ENCODE results near the gene DARS1. TPM values are rescaled to one million over a fixed set of nuclear protein-coding genes. Genes with fewer than 3 reads are reported as not detected.

Gene DARS1
- total RNA-seq, 2 donors from 2014 or later, result 54.9 to 57.2 TPM

GRCh38 chr2:135905679-135906078 lies 79.7 kb downstream of the DARS1 start:
- Histone ChIP-seq H3K27me3 (replicated peaks; ENCODE audit: insufficient read depth) (no peaks in the 10 kb centered on the region), H3K9me3 (no peaks in the 10 kb centered on the region), H3K4me3 (no peak overlapping the region), H3K27ac (no peak overlapping the region), H3K36me3 (no peaks in the 10 kb centered on the region), H3K4me1 (replicated peaks) (no peaks in the 10 kb centered on the region)
- intact Hi-C loops (cut with DNase I), result no loop called here
- DNase-seq (ENCODE audit: low spot score), result no peak
- TF ChIP-seq, protein P1, sequence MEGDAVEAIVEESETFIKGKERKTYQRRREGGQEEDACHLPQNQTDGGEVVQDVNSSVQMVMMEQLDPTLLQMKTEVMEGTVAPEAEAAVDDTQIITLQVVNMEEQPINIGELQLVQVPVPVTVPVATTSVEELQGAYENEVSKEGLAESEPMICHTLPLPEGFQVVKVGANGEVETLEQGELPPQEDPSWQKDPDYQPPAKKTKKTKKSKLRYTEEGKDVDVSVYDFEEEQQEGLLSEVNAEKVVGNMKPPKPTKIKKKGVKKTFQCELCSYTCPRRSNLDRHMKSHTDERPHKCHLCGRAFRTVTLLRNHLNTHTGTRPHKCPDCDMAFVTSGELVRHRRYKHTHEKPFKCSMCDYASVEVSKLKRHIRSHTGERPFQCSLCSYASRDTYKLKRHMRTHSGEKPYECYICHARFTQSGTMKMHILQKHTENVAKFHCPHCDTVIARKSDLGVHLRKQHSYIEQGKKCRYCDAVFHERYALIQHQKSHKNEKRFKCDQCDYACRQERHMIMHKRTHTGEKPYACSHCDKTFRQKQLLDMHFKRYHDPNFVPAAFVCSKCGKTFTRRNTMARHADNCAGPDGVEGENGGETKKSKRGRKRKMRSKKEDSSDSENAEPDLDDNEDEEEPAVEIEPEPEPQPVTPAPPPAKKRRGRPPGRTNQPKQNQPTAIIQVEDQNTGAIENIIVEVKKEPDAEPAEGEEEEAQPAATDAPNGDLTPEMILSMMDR (IDR thresholded peaks at IDR 0.05), result no peak
- no peak for TF ChIP-seq POLR2AphosphoS5 (IDR thresholded peaks at IDR 0.05)
- TF ChIP-seq POLR2A (IDR thresholded peaks at IDR 0.05), result no peak

DNA sequence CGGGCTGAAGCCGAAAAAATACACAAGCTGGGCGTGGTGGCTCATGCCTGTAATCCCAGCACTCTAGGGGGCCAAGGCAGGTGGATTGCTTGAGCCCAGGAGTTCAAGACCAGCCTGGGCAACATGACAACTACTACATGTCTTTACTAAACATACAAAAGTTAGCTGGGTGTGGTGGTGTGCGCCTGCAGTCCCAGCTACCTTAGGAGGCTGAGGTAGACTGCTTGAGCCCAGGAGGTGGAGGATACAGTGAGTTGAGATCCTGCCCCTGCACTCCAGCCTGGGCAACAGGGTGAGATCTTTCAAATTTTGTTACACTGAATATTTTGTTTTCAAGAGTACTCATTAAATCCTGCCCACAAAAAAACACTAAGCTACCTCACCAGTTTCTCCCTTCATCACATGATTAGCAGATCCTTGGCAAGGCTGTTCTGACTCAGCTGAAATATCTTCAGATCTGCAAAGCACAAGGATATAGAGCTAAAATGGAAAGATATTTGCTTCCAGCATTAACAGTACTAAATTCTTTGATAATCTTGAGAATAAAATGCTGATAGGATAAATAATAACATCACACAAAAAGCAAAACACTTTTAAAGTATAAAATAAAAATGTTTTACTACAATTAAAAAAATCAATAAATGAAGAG lies 81.0 kb downstream of the DARS1 start:
- TF ChIP-seq POLR2A (IDR thresholded peaks at IDR 0.05) (no peak), POLR2AphosphoS5 (IDR thresholded peaks at IDR 0.05) (no peak)
- TF ChIP-seq, protein P1 (IDR thresholded peaks at IDR 0.05), result no peak
- Histone ChIP-seq H3K4me3 (no peak overlapping the region), H3K4me1 (replicated peaks) (no peaks in the 10 kb centered on the region), H3K27ac (no peak overlapping the region), H3K27me3 (replicated peaks; ENCODE audit: insufficient read depth) (no peaks in the 10 kb centered on the region), H3K9me3 (no peaks in the 10 kb centered on the region), H3K36me3 (no peaks in the 10 kb centered on the region)
- intact Hi-C loops (cut with DNase I), result no loop called here
- DNase-seq (ENCODE audit: low spot score), result no peak
- 92% methylated on average over 4 of the region's 4 CpGs for WGBS

DNA sequence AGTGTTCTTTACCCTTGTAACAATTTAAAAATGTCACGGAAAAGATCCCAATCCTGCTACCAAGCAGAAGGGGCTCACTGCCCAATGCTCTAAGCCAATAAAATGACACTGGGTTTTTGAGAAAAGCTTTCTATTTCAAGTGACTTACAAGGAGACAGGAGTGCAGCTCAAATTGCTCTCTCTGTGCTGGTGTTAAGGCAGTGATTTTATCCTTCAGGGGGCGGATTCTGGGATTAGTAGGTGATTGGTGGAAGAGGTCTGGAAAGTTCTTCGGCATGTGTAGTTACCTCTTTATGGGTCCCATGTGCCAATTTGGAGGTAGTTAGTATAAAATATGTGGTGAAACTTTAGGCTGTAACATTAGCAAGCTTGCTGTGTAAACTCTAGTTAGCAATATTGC lies 81.8 kb downstream of the DARS1 start:
- intact Hi-C loops (cut with DNase I), result no loop called here
- H3K36me3 ChIP-seq, result no peaks in the 10 kb centered on the region
- 67% methylated on average over 3 of the region's 3 CpGs for WGBS
- no peaks in the 10 kb centered on the region for H3K4me1 ChIP-seq (replicated peaks)
- no peaks in the 10 kb centered on the region for H3K27me3 ChIP-seq (replicated peaks; ENCODE audit: insufficient read depth)
- DNase-seq (ENCODE audit: low spot score), result no peak
- H3K4me3 ChIP-seq, result no peak overlapping the region
- no peak for TF ChIP-seq POLR2AphosphoS5 (IDR thresholded peaks at IDR 0.05)
- TF ChIP-seq, protein P1 (IDR thresholded peaks at IDR 0.05), result no peak
- TF ChIP-seq POLR2A (IDR thresholded peaks at IDR 0.05), result no peak
- no peaks in the 10 kb centered on the region for H3K9me3 ChIP-seq
- H3K27ac ChIP-seq, result no peak overlapping the region

DNA sequence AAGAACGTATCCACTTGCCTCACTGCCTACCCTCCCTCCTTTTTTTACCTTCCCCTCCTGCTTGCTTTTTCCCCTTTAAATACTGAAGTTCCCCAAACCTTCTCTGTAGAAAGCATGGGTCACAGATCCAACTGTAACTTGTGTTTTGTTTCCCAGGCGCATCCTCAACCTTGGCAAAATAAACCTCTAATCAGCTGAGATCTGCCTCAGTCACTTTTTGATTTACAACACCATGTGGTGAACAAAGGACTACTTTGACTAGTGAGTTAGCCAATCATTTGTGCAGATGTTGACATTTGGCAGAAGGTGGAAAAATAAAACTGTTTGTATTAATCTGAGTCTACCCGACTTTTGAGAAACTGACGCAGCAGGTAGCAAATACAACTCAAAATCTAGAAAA lies 85.9 kb downstream of the DARS1 start:
- TF ChIP-seq POLR2AphosphoS5 (IDR thresholded peaks at IDR 0.05) (no peak), POLR2A (IDR thresholded peaks at IDR 0.05) (no peak)
- TF ChIP-seq, protein P1 (IDR thresholded peaks at IDR 0.05), result no peak
- H3K4me3 ChIP-seq, result no peak overlapping the region
- WGBS, result 46% methylated on average over 4 of the region's 4 CpGs
- no peak overlapping the region for H3K27ac ChIP-seq
- H3K36me3 ChIP-seq, result no peaks in the 10 kb centered on the region
- H3K9me3 ChIP-seq, result no peaks in the 10 kb centered on the region
- no peaks in the 10 kb centered on the region for H3K27me3 ChIP-seq (replicated peaks; ENCODE audit: insufficient read depth)
- DNase-seq (ENCODE audit: low spot score), result no peak
- no peaks in the 10 kb centered on the region for H3K4me1 ChIP-seq (replicated peaks)
- intact Hi-C loops (cut with DNase I), result no loop called here

DNA sequence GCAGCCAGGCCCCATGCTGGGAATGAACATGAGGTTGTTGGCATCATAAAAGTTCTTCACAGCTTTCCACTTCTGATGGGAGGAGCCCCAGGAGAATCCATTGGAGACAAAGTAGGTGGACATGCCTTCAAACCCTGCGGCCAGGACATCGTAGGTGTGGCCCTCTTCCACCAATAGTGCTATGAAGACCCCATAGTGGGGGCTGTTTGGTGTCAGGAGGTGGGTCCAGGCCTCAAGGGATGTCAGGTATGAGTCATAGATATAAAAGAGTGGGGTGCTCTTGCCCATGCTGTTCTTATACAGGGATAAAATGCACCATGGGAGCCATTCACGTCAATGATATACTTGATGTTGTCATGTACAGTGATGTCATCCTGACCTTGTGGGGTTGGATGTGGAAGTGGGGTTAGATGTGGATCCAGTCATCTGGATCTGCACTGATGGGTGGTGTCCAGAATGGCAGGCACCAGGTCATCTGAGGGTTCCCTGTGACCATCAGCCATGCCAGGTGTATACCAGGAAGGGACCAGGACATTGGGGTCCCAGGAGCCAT lies 87.1 kb downstream of the DARS1 start:
- H3K27me3 ChIP-seq (replicated peaks; ENCODE audit: insufficient read depth), result no peaks in the 10 kb centered on the region
- no peaks in the 10 kb centered on the region for H3K9me3 ChIP-seq
- 95% methylated on average over 3 of the region's 3 CpGs for WGBS
- no peaks in the 10 kb centered on the region for H3K36me3 ChIP-seq
- no peak overlapping the region for H3K27ac ChIP-seq
- DNase-seq (ENCODE audit: low spot score), result no peak
- TF ChIP-seq POLR2AphosphoS5 (IDR thresholded peaks at IDR 0.05), result no peak
- no peak for TF ChIP-seq POLR2A (IDR thresholded peaks at IDR 0.05)
- TF ChIP-seq, protein P1 (IDR thresholded peaks at IDR 0.05), result no peak
- H3K4me3 ChIP-seq, result no peak overlapping the region
- intact Hi-C loops (cut with DNase I), result no loop called here
- H3K4me1 ChIP-seq (replicated peaks), result no peaks in the 10 kb centered on the region
